Type B pancreatic cell (in vitro differentiated cells): ENCODE measurements around the gene TPM1. TPM values are rescaled to one million over a fixed set of nuclear protein-coding genes. Genes with fewer than 3 reads are reported as not detected.

ENCODE experiments used
- DNase-seq: peaks from one replicate; pipeline ENCODE4 v3.0.0; 2021; ENCODE audit warnings: mixed read lengths; ENCODE audit not compliant: unreplicated experiment; ENCODE audit errors: extremely low spot score
- H3K27ac Mint-ChIP-seq: 2 replicates; pipeline ENCODE4 v1.8.0; 2021; ENCODE audit warnings: mild to moderate bottlenecking, mixed read lengths
- H3K27me3 Mint-ChIP-seq: 2 replicates; pipeline ENCODE4 v1.8.0; 2021; ENCODE audit warnings: mixed read lengths
- H3K36me3 Mint-ChIP-seq: 2 replicates; pipeline ENCODE4 v1.8.0; 2021; ENCODE audit warnings: mixed read lengths
- H3K4me1 Mint-ChIP-seq: one replicate; pipeline ENCODE4 v1.8.0; 2021; ENCODE audit warnings: mixed read lengths; ENCODE audit not compliant: unreplicated experiment
- H3K4me3 Mint-ChIP-seq: 2 replicates; pipeline ENCODE4 v1.8.0; 2021; ENCODE audit warnings: mild to moderate bottlenecking, mixed read lengths
- H3K9me3 Mint-ChIP-seq: 2 replicates; pipeline ENCODE4 v1.8.0; 2021; ENCODE audit warnings: mixed read lengths
- CTCF ChIP-seq: fragments of 200-600 bp; sonication (generic); conservative IDR thresholded peaks from 2 replicates; pipeline ENCODE4 v1.5.0; 2021; ENCODE audit warnings: antibody characterized with exemption, mild to moderate bottlenecking
- total RNA-seq: library from RNA; stranded (reverse); gene quantifications from 2 replicates; pipeline ENCODE4 v1.2.1, GENCODE V29; 2021; ENCODE audit warnings: low replicate concordance

TPM1 gene
- total RNA-seq, 1 donor from 2014 or later = 447 TPM

GRCh38 chr15:63079947-63080626, 37.5 kb downstream of the TPM1 start:
- Mint-ChIP-seq H3K4me1 (peaks cover 57% of the 10 kb centered on the region), H3K36me3 (no peaks in the 10 kb centered on the region), H3K27me3 (peaks cover 2% of the 10 kb centered on the region), H3K27ac (peak overlapping the region; percentile 58), H3K4me3 (peak overlapping the region; percentile 20), H3K9me3 (no peaks in the 10 kb centered on the region)
- DNase-seq = no peak
- no peak for TF ChIP-seq CTCF

GRCh38 chr15:63080634-63081250, 38.2 kb downstream of the TPM1 start:
- no peak overlapping the region for H3K27ac Mint-ChIP-seq
- no peaks in the 10 kb centered on the region for H3K36me3 Mint-ChIP-seq
- H3K4me1 Mint-ChIP-seq = peaks cover 51% of the 10 kb centered on the region
- no peak for TF ChIP-seq CTCF
- peaks cover 2% of the 10 kb centered on the region for H3K27me3 Mint-ChIP-seq
- no peaks in the 10 kb centered on the region for H3K9me3 Mint-ChIP-seq
- no peak overlapping the region for H3K4me3 Mint-ChIP-seq
- no peak for DNase-seq

- no peak for DNase-seq
- no peaks in the 10 kb centered on the region for H3K9me3 Mint-ChIP-seq
- peaks cover 47% of the 10 kb centered on the region for H3K4me1 Mint-ChIP-seq
- no peak for TF ChIP-seq CTCF
- no peaks in the 10 kb centered on the region for H3K36me3 Mint-ChIP-seq
- no peak overlapping the region for H3K27ac Mint-ChIP-seq
- no peak overlapping the region for H3K4me3 Mint-ChIP-seq
- H3K27me3 Mint-ChIP-seq = peaks cover 2% of the 10 kb centered on the region
These were observed 39.8 kb downstream of the TPM1 start for GRCh38 chr15:63082366-63082765.

GRCh38 chr15:63083044-63083443, 40.5 kb downstream of the TPM1 start:
- no peaks in the 10 kb centered on the region for H3K27me3 Mint-ChIP-seq
- peak overlapping the region; percentile 63 for H3K27ac Mint-ChIP-seq
- no peak overlapping the region for H3K4me3 Mint-ChIP-seq
- no peaks in the 10 kb centered on the region for H3K9me3 Mint-ChIP-seq
- peaks cover 40% of the 10 kb centered on the region for H3K4me1 Mint-ChIP-seq
- H3K36me3 Mint-ChIP-seq = no peaks in the 10 kb centered on the region
- TF ChIP-seq CTCF = no peak
- no peak for DNase-seq

- TF ChIP-seq CTCF = no peak
- Mint-ChIP-seq H3K4me1 (peaks cover 41% of the 10 kb centered on the region), H3K9me3 (no peaks in the 10 kb centered on the region), H3K36me3 (no peaks in the 10 kb centered on the region), H3K4me3 (no peak overlapping the region), H3K27me3 (no peaks in the 10 kb centered on the region), H3K27ac (peak overlapping the region; percentile 63)
- DNase-seq = no peak
These were observed 41.0 kb downstream of the TPM1 start for GRCh38 chr15:63083541-63083940.
